ENCODE results near the gene GLE1. TPM values are rescaled to one million over a fixed set of nuclear protein-coding genes. Genes with fewer than 3 reads are reported as not detected.
"Not testable (repeated sequence)": the region's sequence is repeated elsewhere in the genome, so short reads cannot be mapped to it uniquely, and the experiment has no call there.

GLE1 gene
- total RNA-seq, 2 donors from 2014 or later = 45.8 to 59.0 TPM

DNA sequence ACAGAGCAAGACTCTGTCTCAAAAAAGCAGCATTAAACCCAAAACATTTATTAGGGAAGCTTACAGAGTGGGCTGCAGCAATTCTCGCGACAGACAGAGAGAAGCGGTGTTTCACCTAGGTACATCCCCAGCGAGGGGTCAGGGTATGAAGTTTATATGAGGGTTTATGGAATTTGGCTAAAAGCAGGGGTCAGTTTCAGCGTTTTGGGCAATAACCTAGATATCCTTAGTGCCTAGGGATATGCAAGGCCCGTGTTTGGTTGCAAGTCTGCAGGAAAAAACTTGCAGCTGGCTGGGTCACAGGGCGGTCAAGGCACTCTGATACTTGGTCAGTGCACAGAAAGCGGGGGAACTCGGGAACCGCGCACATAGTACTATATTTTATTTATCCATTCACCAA, 649 bp upstream of the GLE1 start:
- DNase-seq (no peak), ATAC-seq (replicated peaks in 1 of 2) (no peak)

DNA sequence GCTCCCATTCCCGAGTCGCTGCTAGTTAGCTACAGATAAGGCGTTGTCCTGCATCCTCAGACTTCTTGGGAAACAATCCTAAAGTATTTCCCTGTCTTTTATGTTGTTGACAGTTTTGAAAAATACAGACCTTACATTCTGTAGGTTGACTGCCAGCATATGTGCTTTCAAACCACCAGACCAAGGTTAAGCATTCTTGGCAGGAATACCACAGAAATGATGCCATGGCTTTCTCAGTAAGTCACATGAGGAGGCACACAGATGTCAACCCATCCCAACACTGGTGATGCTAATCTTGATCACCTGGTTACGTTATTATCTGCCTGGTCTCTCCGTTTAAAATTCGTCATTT, 871 bp downstream of the GLE1 start:
- no peak for DNase-seq
- Mint-ChIP-seq H3K4me3 (peak overlapping the region; percentile 97 to 100), H3K4me1 (ENCODE audit: low read depth) (peaks cover 29% of the 10 kb centered on the region), H3K27me3 (ENCODE audit: low read depth) (no peaks in the 10 kb centered on the region), H3K36me3 (ENCODE audit: insufficient read depth in 2 of 2) (peaks cover 5 to 17% of the 10 kb centered on the region in 2 donors), H3K27ac (peak overlapping the region; percentile 94), H3K9me3 (no peaks in the 10 kb centered on the region)
- ATAC-seq (replicated peaks in 1 of 2) = no peak

More for the DNA sequence above, 649 bp upstream of the GLE1 start:
- H3K9me3 Mint-ChIP-seq = no peaks in the 10 kb centered on the region
- H3K4me1 Mint-ChIP-seq (ENCODE audit: low read depth) = peaks cover 27% of the 10 kb centered on the region
- H3K27ac Mint-ChIP-seq = peak overlapping the region; percentile 54
- peak overlapping the region; percentile 97 to 100 for H3K4me3 Mint-ChIP-seq
- no peaks in the 10 kb centered on the region for H3K27me3 Mint-ChIP-seq (ENCODE audit: low read depth)
- peaks cover 5 to 10% of the 10 kb centered on the region in 2 donors for H3K36me3 Mint-ChIP-seq (ENCODE audit: insufficient read depth in 2 of 2)

DNA sequence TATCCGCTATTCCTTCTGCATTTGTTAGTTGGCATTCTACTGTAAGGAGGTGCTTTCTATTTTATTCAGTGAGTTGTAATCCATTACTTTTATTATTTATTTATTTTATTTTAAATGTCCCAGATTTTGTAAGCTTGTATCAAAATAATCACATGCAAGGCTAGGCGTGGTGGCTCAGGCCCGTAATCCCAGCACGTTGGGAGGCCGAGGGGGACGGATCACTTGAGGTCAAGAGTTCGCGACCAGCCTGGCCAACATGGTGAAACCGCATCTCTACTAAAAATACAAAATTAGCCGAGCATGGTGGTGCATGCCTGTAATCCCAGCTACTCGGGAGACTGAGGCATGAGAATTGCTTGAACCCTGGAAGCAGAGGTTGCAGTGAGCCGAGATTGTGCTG, 1.4 kb downstream of the GLE1 start:
- H3K27me3 Mint-ChIP-seq (ENCODE audit: low read depth); DNase-seq; ATAC-seq (replicated peaks in 1 of 2); H3K9me3 Mint-ChIP-seq: not testable (repeated sequence)
- Mint-ChIP-seq H3K4me3 (peak overlapping the region; percentile 97 to 100), H3K36me3 (ENCODE audit: insufficient read depth in 2 of 2) (peaks cover 5 to 17% of the 10 kb centered on the region in 2 donors), H3K4me1 (ENCODE audit: low read depth) (peaks cover 29% of the 10 kb centered on the region), H3K27ac (peak overlapping the region; percentile 61)

DNA sequence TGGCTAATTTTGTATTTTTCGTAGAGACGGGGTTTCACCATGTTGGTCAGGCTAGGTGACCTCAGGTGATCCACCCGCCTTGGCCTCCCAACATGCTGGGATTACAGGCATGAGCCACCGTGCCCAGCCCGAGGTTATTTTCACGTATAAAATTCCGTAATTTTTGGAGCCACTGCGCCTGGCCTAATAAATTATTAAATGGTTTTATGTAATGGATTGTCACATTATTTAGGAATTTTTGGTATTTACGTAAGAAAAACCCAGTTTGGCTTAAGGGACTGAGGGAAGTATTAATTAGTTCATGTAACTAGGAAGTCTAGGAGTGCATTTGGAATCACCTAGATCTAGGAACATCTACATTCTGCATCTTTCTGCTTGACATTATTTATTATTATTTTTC, 8.3 kb downstream of the GLE1 start:
- H3K4me1 Mint-ChIP-seq (ENCODE audit: low read depth) = peaks cover 14% of the 10 kb centered on the region
- no peak overlapping the region for H3K4me3 Mint-ChIP-seq
- no peaks in the 10 kb centered on the region for H3K27me3 Mint-ChIP-seq (ENCODE audit: low read depth)
- H3K27ac Mint-ChIP-seq = no peak overlapping the region
- DNase-seq = no peak
- peaks cover 6 to 21% of the 10 kb centered on the region in 2 donors for H3K36me3 Mint-ChIP-seq (ENCODE audit: insufficient read depth in 2 of 2)
- H3K9me3 Mint-ChIP-seq = no peaks in the 10 kb centered on the region
- ATAC-seq (replicated peaks in 1 of 2) = no peak

DNA sequence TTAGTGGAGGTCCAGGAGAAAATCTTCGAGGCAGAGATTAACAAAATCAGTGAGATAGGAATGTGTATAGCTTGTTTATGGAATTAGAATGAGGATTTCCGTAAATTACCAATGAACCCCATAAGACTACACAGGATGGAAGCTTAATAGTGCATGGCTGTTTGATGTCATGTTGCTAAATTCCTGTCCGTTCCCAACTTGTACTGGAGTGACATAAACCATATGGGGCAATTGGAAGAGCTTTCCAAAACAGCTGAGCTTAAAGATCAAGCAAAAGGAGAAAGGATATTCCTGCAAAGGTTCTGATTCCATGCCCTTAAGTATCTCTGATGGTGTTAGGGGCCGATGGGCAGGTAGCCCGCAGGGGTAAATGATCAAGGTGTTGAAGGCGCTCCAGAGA, 17.4 kb downstream of the GLE1 start:
- Mint-ChIP-seq H3K4me1 (ENCODE audit: low read depth) (no peaks in the 10 kb centered on the region), H3K27me3 (ENCODE audit: low read depth) (no peaks in the 10 kb centered on the region), H3K36me3 (ENCODE audit: insufficient read depth in 2 of 2) (peaks cover 7 to 34% of the 10 kb centered on the region in 2 donors), H3K4me3 (no peak overlapping the region), H3K27ac (peak overlapping the region; percentile 52), H3K9me3 (no peaks in the 10 kb centered on the region)
- no peak for DNase-seq
- no peak for ATAC-seq (replicated peaks in 1 of 2)

DNA sequence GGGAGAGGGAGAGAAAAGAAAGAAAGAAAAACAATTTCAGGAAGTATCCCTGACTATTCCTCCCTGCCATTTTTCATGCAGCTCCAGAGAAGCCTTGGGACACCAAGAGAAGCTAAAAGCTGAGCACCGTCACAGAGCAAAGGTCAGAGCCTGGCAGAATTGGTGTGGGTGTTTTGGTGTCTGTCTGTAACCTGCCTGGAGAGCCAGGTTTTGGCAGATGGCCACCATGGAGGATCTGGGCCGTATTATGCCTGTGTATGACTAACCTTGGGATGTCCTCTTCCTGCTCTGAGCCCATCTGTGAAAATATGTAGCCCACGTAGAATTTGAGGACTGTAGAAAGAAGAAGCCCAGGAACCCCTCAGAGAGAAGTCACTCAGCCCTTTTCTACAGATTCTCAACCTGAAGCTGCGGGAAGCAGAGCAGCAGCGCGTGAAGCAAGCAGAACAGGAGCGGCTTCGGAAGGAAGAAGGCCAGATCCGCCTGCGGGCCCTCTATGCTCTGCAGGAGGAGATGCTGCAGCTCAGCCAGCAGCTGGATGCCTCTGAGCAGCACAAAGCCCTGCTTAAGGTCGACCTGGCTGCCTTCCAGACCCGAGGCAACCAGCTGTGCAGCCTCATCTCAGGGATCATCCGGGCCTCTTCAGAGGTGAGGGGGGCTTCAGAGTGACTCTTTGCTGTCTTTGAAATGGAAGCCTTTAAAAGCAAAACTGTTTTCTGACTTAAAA, 18.8 kb downstream of the GLE1 start:
- DNase-seq (no peak), ATAC-seq (replicated peaks in 1 of 2) (no peak)
- H3K27me3 Mint-ChIP-seq (ENCODE audit: low read depth) = no peaks in the 10 kb centered on the region
- H3K36me3 Mint-ChIP-seq (ENCODE audit: insufficient read depth in 2 of 2) = peaks cover 7 to 26% of the 10 kb centered on the region in 2 donors
- no peaks in the 10 kb centered on the region for H3K9me3 Mint-ChIP-seq
- no peaks in the 10 kb centered on the region for H3K4me1 Mint-ChIP-seq (ENCODE audit: low read depth)
- H3K4me3 Mint-ChIP-seq = no peak overlapping the region
- H3K27ac Mint-ChIP-seq = no peak overlapping the region

DNA sequence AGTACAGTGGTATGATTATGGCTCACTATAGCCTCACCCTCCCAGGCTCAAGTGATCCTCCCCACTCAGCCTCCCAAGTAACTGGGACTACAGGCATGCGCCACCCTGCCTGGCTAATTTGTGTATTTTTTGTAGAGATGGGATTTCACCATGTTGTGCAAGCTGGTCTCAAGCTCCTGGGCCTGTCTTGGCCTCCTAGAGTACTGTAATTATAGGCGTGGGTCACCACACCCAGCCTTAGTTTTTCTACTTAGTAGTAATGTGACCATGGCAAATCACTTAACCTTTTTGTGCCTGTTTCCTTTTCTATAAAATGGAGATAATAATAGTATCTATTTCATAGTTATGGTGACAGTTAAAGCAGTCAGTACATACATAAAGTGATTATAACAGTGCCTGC, 22.2 kb downstream of the GLE1 start:
- no peak overlapping the region for H3K4me3 Mint-ChIP-seq
- peaks cover 6 to 35% of the 10 kb centered on the region in 2 donors for H3K36me3 Mint-ChIP-seq (ENCODE audit: insufficient read depth in 2 of 2)
- H3K4me1 Mint-ChIP-seq (ENCODE audit: low read depth) = no peaks in the 10 kb centered on the region

DNA sequence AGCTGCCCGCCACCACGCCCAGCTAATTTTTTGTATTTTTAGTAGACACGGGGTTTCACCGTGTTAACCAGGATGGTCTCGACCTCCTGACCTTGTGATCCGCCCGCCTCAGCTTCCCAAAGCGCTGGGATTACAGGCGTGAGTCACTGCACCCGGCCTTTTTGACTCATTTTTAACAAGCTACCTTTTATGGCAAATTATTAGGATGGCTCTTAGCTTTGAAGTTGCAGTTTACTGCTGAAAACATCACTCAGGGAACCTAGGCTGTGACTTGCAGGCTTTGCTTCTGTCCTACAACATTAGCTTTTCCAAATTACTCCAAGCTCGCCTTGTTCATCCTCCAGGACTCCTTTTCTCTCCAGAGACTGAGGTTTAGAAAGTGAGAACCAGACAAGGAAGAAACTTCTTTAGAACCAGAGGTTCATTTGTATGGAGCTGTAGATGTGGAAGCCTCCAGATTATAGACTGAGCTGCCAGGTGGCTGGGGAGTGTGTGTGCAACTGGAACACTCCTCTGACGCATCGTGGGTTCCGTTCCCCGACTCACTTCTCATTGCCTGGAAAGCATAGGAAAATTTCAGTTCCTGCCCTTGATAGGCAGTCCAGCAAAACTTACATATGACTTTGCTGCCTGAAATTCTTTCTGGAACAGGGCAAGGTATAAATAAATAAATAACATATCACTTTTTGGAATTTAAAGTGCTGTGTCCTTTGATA, 24.1 kb downstream of the GLE1 start:
- DNase-seq = no peak
- ATAC-seq (replicated peaks in 1 of 2) = no peak
- no peak overlapping the region for H3K27ac Mint-ChIP-seq
- no peak overlapping the region for H3K4me3 Mint-ChIP-seq
- no peaks in the 10 kb centered on the region for H3K4me1 Mint-ChIP-seq (ENCODE audit: low read depth)
- no peaks in the 10 kb centered on the region for H3K9me3 Mint-ChIP-seq
- H3K36me3 Mint-ChIP-seq (ENCODE audit: insufficient read depth in 2 of 2) = peaks cover 5 to 27% of the 10 kb centered on the region in 2 donors
- H3K27me3 Mint-ChIP-seq (ENCODE audit: low read depth) = no peaks in the 10 kb centered on the region

More for the DNA sequence above, 22.2 kb downstream of the GLE1 start:
- Mint-ChIP-seq H3K9me3 (no peaks in the 10 kb centered on the region), H3K27me3 (ENCODE audit: low read depth) (no peaks in the 10 kb centered on the region), H3K27ac (no peak overlapping the region)
- ATAC-seq (replicated peaks in 1 of 2) (no peak), DNase-seq (no peak)

DNA sequence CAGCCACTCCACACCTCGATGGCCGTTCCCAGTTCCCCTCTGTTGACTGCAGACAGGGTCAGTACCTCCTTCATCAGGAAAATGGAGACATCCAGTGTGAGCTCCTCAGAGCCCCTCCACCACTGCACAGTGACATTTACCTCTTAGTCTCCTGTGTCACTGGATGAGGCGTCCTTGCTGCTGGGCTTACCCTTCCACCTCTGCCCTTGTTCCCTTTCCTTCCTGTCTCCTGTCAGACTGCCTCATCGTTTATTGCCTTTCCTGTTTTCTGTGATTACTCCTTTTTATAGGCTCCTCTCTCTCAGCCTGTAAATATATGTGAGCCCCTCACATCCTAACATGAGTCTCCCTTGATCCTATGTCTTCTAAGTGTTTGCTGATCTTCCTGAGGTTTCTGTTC, 24.7 kb downstream of the GLE1 start:
- no peaks in the 10 kb centered on the region for H3K9me3 Mint-ChIP-seq
- peaks cover 5 to 27% of the 10 kb centered on the region in 2 donors for H3K36me3 Mint-ChIP-seq (ENCODE audit: insufficient read depth in 2 of 2)
- no peak for DNase-seq
- no peak overlapping the region for H3K4me3 Mint-ChIP-seq
- no peak overlapping the region for H3K27ac Mint-ChIP-seq
- no peaks in the 10 kb centered on the region for H3K4me1 Mint-ChIP-seq (ENCODE audit: low read depth)
- ATAC-seq (replicated peaks in 1 of 2) = no peak
- H3K27me3 Mint-ChIP-seq (ENCODE audit: low read depth) = no peaks in the 10 kb centered on the region

DNA sequence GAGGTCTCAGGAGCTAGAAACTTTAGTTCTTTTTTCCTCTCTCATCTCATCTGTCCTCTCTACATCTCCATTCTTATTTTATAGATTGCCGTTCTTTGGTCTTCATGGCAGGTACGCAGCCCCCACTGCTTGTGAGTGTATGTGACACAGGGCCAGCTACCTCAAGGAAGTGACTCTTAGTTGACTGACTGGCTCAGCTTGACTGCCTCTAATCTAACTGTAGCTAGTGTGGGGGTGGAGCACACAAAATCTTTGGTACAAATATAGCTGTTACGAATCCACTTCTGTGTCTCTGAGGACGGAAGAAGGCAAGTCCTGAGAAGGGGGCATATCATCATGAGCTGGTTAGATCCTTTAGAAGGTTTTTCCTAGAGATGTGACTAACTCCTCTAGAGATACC, 28.1 kb downstream of the GLE1 start:
- Mint-ChIP-seq H3K27ac (no peak overlapping the region), H3K36me3 (ENCODE audit: insufficient read depth in 2 of 2) (peaks cover 3 to 25% of the 10 kb centered on the region in 2 donors), H3K4me1 (ENCODE audit: low read depth) (no peaks in the 10 kb centered on the region), H3K4me3 (no peak overlapping the region), H3K9me3 (no peaks in the 10 kb centered on the region), H3K27me3 (ENCODE audit: low read depth) (no peaks in the 10 kb centered on the region)
- ATAC-seq (replicated peaks in 1 of 2) (no peak), DNase-seq (no peak)

DNA sequence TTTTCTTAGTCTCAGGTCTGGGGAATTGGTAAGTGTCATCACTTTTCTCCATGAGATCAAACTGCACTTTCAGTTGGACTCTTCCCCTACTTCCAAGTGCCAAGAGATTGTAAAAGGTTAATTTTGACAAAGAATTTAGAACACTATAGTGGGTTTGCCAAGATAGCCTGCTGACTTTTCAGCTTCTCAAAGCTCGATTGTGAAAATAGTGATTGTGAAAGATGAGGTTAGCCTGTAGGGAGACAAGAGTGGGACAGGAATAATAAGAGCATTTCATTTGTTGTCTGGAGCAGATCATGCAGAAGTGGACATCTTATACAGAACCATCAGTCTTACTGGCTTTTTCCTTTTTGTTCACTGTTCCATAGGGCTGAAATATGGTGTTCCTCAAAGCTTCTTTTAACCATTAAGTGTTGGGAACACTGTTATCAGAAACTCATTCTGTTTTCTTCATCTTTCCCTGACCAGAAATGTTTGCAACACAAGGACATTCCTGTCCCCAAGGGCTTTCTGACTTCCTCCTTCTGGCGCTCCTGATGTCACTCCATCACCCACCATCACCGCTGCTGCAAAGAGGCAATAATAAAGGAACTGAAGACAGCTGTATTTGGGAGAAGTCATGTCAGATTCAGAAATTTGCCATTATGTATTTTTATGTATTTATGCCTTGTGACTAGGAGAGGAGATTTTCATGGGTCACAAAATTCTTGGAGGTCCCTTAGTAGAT, 36.3 kb downstream of the GLE1 start:
- H3K36me3 Mint-ChIP-seq (ENCODE audit: insufficient read depth in 2 of 2) = peaks cover 3 to 21% of the 10 kb centered on the region in 2 donors

DNA sequence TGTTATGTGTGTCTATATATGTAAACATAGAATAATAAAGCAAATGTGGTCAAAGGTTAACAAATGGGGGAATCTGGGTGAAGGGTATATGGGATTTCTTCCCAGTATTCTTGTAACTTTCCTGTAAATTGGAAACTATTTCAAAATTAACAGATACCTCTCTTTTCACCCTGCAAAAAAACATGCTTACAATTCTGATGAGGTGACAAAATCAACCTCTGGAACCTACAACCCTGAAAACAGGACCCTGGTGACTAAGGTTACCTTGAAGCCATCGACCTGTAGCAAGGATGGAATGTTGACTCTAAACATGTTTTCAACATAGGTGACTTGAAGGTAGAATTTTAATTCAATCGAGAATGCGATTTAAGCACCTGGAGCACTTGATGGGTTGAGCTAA, 42.0 kb downstream of the GLE1 start:
- no peak overlapping the region for H3K4me3 Mint-ChIP-seq

More for the DNA sequence above, 36.3 kb downstream of the GLE1 start:
- Mint-ChIP-seq H3K9me3 (no peaks in the 10 kb centered on the region), H3K27ac (peak overlapping the region; percentile 55), H3K4me1 (ENCODE audit: low read depth) (no peaks in the 10 kb centered on the region), H3K4me3 (no peak overlapping the region), H3K27me3 (ENCODE audit: low read depth) (no peaks in the 10 kb centered on the region)
- ATAC-seq (replicated peaks in 1 of 2) (no peak), DNase-seq (no peak)

DNA sequence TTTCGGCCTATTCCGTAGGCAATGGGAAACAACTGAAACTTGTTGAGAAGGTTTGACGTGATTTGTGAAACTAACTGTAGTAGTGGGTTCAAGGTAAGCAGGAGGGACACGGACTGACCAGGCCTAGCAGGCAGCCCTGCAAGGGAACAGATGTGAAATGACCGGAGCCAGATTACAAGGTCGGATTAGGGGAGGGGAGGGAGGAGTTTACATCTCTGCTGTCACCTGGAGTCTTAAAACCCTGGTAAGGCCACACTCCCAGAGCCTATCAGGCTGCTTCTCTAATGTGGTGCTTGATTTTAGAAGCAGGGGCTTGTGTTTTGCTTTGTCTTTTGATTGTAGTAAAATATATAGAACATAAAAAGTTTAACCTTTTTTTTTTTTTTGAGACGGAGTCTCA, 44.4 kb downstream of the GLE1 start:
- no peak overlapping the region for H3K27ac Mint-ChIP-seq
- no peak overlapping the region for H3K4me3 Mint-ChIP-seq

More for the DNA sequence above, 42.0 kb downstream of the GLE1 start:
- H3K9me3 Mint-ChIP-seq = no peaks in the 10 kb centered on the region
- H3K27me3 Mint-ChIP-seq (ENCODE audit: low read depth) = no peaks in the 10 kb centered on the region
- DNase-seq (no peak), ATAC-seq (replicated peaks in 1 of 2) (no peak)
- H3K27ac Mint-ChIP-seq = peak overlapping the region; percentile 76
- H3K4me1 Mint-ChIP-seq (ENCODE audit: low read depth) = peaks cover 24% of the 10 kb centered on the region
- H3K36me3 Mint-ChIP-seq (ENCODE audit: insufficient read depth in 2 of 2) = peaks cover 3 to 7% of the 10 kb centered on the region in 2 donors

More for the DNA sequence above, 44.4 kb downstream of the GLE1 start:
- H3K36me3 Mint-ChIP-seq (ENCODE audit: insufficient read depth in 2 of 2) = no peaks in the 10 kb centered on the region
- no peaks in the 10 kb centered on the region for H3K9me3 Mint-ChIP-seq
- no peak for DNase-seq
- no peaks in the 10 kb centered on the region for H3K27me3 Mint-ChIP-seq (ENCODE audit: low read depth)
- peaks cover 30% of the 10 kb centered on the region for H3K4me1 Mint-ChIP-seq (ENCODE audit: low read depth)
- no peak for ATAC-seq (replicated peaks in 1 of 2)
